ACHN (cell line): ENCODE results near the gene MGST1.
"Not testable (repeated sequence)": the region's sequence is repeated elsewhere in the genome, so short reads cannot be mapped to it uniquely, and the experiment has no call there.

Experiments
- DNase-seq: peaks from one replicate; pipeline ENCODE4 v3.0.0-alpha.2; 2015
- in situ Hi-C: cut with HindIII; loops from 2 replicates; pipeline ENCODE4 v1.10.0; 2017; ENCODE audit warnings: low sequenced_read_pairs, low pct_ligation_motif_present, low pct_unique_long_range_greater_than_20kb

MGST1 gene

DNA sequence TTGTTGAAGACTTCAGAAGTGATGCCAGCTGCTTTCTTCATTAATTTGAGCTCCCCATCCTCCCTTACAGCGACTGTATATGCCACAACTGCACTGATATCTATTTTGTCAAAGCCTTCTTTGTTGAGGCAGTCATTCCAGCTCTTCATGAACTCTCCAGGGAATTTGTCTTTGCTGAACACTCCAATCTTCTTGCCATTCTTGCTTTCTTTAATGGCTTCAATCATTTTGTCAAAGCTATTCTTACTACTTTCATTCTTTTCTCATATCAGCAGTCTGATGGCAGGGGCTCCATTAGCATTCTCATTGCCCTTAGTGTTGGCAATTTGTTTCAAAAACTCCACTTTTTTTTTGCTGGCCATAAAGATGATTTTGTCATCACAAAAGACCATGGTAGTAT, 54.4 kb downstream of the MGST1 start:
- DNase-seq, in situ Hi-C loops: not testable (repeated sequence)

GRCh38 chr12:16407346-16407745, 59.9 kb downstream of the MGST1 start:
- DNase-seq = no peak
- in situ Hi-C loops = no loop called here
